Breast epithelium (tissue), 4 donors: ENCODE results near the gene CSE1L. TPM values are rescaled to one million over a fixed set of nuclear protein-coding genes. Genes with fewer than 3 reads are reported as not detected.

Source experiments
- DNase-seq, 2 donors: peaks; one replicate each; pipeline ENCODE4 v3.0.0-alpha.2; 2019; ENCODE audit warnings: low spot score in 2 of 2
- H3K27ac ChIP-seq, 2 donors: fragments of 200-600 bp; sonication (generic) in 1 of 2; one replicate each; pipeline ENCODE4 v1.5.1; 2016 to 2019; ENCODE audit warnings: mild to moderate bottlenecking in 1 of 2
- H3K27me3 ChIP-seq, 2 donors: fragments of 200-600 bp; sonication (generic) in 1 of 2; one replicate each; pipeline versions ENCODE4 v1.5.1 to v1.6.0; 2017 to 2019; ENCODE audit warnings: control low read depth in 1 of 2, mild to moderate bottlenecking in 1 of 2
- H3K36me3 ChIP-seq: fragments of 200-600 bp; one replicate; pipeline ENCODE4 v1.5.1; 2019
- H3K4me1 ChIP-seq, 2 donors: fragments of 200-600 bp; sonication (generic); one replicate each; pipeline ENCODE4 v1.5.1; 2016 to 2019; ENCODE audit warnings: control low read depth in 1 of 2
- H3K4me3 ChIP-seq, 3 donors: fragments of 200-600 bp; sonication (generic); 1 replicate in 2 of 3; 2 replicates in 1 of 3; pipeline ENCODE4 v1.5.1; 2016 to 2019; ENCODE audit warnings: mild to moderate bottlenecking in 3 of 3, moderate library complexity in 2 of 3
- H3K9me3 ChIP-seq, 2 donors: fragments of 200-600 bp; sonication (generic) in 1 of 2; one replicate each; pipeline ENCODE4 v1.5.1; 2016 to 2019; ENCODE audit warnings: control low read depth in 1 of 2
- POLR2A ChIP-seq: fragments of 450-650 bp; IDR thresholded peaks from one replicate; pipeline ENCODE4 v1.6.1; 2016; ENCODE audit warnings: antibody characterized with exemption, mild to moderate bottlenecking, moderate library complexity
- POLR2AphosphoS5 ChIP-seq, 3 donors: sonication (generic); formaldehyde crosslinking; IDR thresholded peaks; one replicate each; pipeline ENCODE4 v1.6.1; 2017; ENCODE audit warnings: antibody characterized with exemption in 3 of 3
- intact Hi-C: fragments of 100-400 bp; cut with DNase I; formaldehyde crosslinking; loops from one replicate; pipeline ENCODE4 v1.15.1; 2023; ENCODE audit warnings: low total_unique reads
- total RNA-seq, 3 donors: library from RNA; depleted of rRNA; stranded (reverse); fragments of >200 nt; gene quantifications; one replicate each; pipeline ENCODE4 v1.1.0, GENCODE V29; 2016
- TF ChIP-seq, protein P1 (sequence below), 3 donors: fragments of 450-650 bp; IDR thresholded peaks; one replicate each; pipeline ENCODE4 v1.5.1; 2016 to 2017; ENCODE audit warnings: antibody characterized with exemption in 3 of 3, mild to moderate bottlenecking in 3 of 3, moderate library complexity in 3 of 3

CSE1L gene
- total RNA-seq, 3 donors from 2014 or later = 33.3 to 61.6 (median 48.5) TPM

DNA sequence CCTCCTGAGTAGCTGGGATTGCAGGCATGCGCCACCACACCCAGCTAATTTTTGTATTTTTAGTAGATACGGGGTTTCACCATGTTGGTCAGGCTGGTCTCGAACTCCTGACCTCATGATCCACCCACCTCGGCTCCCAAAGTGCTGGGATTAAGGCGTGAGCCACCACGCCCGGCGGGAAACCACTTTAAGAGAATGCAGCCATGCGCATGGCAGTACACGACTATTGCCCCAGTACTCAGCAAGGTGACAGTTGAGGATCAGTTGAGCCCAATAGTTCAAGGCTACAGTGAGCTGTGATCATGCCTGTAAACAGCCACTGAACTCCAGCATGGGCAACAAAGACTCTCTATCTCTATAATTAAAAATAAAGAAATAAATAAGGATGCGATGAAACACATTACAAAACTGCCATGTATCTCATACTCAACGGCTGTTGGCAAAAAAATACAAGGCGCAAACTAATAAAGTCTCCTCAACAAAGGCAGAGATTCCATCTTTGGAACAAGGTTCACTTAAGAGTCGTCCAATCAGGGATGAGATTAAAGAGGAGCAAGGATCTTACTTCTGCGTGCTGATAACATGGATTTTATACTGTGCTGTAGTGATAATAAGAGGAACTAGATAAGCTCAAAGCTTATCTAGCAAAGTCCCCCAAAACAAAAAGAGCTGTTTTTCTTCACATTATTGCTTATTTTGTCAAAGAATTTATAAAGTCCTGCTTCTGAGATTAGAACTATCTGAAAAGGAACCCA, 90.9 kb downstream of the CSE1L start:
- Histone ChIP-seq H3K9me3 (no peaks in the 10 kb centered on the region), H3K27ac (no peak overlapping the region), H3K36me3 (no peaks in the 10 kb centered on the region), H3K4me1 (no peaks in the 10 kb centered on the region), H3K4me3 (no peak overlapping the region), H3K27me3 (no peaks in the 10 kb centered on the region)
- intact Hi-C loops = no loop called here
- no peak for DNase-seq
- TF ChIP-seq, protein P1, sequence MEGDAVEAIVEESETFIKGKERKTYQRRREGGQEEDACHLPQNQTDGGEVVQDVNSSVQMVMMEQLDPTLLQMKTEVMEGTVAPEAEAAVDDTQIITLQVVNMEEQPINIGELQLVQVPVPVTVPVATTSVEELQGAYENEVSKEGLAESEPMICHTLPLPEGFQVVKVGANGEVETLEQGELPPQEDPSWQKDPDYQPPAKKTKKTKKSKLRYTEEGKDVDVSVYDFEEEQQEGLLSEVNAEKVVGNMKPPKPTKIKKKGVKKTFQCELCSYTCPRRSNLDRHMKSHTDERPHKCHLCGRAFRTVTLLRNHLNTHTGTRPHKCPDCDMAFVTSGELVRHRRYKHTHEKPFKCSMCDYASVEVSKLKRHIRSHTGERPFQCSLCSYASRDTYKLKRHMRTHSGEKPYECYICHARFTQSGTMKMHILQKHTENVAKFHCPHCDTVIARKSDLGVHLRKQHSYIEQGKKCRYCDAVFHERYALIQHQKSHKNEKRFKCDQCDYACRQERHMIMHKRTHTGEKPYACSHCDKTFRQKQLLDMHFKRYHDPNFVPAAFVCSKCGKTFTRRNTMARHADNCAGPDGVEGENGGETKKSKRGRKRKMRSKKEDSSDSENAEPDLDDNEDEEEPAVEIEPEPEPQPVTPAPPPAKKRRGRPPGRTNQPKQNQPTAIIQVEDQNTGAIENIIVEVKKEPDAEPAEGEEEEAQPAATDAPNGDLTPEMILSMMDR (IDR thresholded peaks at IDR 0.05) = no peak
- no peak for TF ChIP-seq POLR2A
- TF ChIP-seq POLR2AphosphoS5 (IDR thresholded peaks at IDR 0.05) = no peak

DNA sequence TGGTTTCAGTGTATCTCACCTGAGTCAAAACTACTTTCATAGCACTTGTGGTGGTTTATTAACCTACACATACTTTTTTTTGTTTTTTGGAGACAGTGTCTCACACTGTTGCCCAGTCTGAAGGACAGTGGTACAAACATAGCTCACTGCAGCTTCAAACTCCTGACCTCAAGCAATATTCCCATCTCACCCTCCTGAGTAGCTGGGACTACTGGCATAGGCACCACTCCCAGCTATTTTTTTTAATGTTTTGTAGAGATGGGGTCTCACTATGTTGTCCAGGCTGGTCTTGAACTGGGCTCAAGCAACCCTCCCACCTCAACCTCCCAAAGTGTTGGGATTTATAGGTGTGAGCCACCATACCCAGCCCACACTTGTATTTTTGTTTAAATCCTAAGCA, 92.3 kb downstream of the CSE1L start:
- Histone ChIP-seq H3K36me3 (no peaks in the 10 kb centered on the region), H3K27me3 (no peaks in the 10 kb centered on the region), H3K9me3 (no peaks in the 10 kb centered on the region), H3K4me1 (no peaks in the 10 kb centered on the region), H3K4me3 (no peak overlapping the region), H3K27ac (no peak overlapping the region)
- DNase-seq = no peak
- intact Hi-C loops = no loop called here
- no peak for TF ChIP-seq POLR2A
- TF ChIP-seq, protein P1 (IDR thresholded peaks at IDR 0.05) = no peak
- TF ChIP-seq POLR2AphosphoS5 (IDR thresholded peaks at IDR 0.05) = no peak

DNA sequence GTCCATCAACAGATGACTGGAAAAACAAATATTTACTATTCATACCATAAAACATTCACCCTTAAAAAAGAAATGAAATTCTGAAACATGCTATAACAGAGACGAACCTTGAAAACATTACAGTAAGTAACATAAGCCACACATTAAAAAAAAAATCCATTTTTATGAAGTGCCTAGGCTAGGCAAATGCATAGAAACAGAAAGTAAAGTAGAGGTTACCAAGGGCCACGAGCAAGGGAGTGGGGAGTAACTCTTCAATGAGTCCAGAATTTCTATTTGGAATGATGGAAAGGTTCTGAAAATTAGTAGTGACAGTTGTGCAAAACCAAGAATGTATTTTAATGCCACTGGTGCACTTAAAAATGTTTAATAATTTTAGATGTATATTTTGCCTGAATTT, 94.3 kb downstream of the CSE1L start:
- intact Hi-C loops = no loop called here
- no peak overlapping the region for H3K27ac ChIP-seq
- H3K9me3 ChIP-seq = no peaks in the 10 kb centered on the region
- H3K36me3 ChIP-seq = no peaks in the 10 kb centered on the region
- TF ChIP-seq, protein P1 (IDR thresholded peaks at IDR 0.05) = no peak
- TF ChIP-seq POLR2A (no peak), POLR2AphosphoS5 (IDR thresholded peaks at IDR 0.05) (no peak)
- no peaks in the 10 kb centered on the region for H3K4me1 ChIP-seq
- no peak for DNase-seq
- H3K4me3 ChIP-seq = no peak overlapping the region
- no peaks in the 10 kb centered on the region for H3K27me3 ChIP-seq

DNA sequence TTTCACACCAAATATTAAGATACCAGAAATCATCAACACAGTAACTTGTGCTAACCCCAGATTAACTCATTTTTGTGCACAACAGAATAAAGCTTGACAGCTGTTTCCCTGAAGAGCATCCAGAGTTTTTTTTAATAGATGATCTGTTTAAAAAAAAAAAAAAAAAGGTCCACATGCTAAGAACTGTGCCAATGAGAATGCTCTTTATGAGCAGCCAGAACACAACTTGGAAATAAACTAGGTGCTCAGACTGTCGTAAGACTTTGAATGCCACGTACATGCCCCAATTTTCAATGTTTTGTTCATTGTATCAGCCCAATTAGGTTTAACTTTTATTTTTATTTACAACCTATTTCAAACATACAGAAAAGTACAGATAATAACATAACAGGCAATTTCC, 94.7 kb downstream of the CSE1L start:
- H3K36me3 ChIP-seq = no peaks in the 10 kb centered on the region
- H3K9me3 ChIP-seq = no peaks in the 10 kb centered on the region
- no peak for TF ChIP-seq POLR2AphosphoS5 (IDR thresholded peaks at IDR 0.05)
- no peak overlapping the region for H3K27ac ChIP-seq
- H3K4me1 ChIP-seq = no peaks in the 10 kb centered on the region
- intact Hi-C loops = no loop called here
- H3K4me3 ChIP-seq = no peak overlapping the region
- H3K27me3 ChIP-seq = no peaks in the 10 kb centered on the region
- DNase-seq = no peak

Other genes with a start within 250 kb of the CSE1L start
- gene PREX1, start 218.3 kb upstream of the CSE1L start, total RNA-seq = 10 to 100 TPM; 53.1 to 84.2 (median 65.1) TPM
- 10 to 100 TPM; 37.1 to 61.6 (median 42.3) TPM for gene ARFGEF2, start 124.6 kb upstream of the CSE1L start, total RNA-seq
- 10 to 100 TPM; 79.8 to 85.2 (median 79.9) TPM for gene STAU1, start 142.0 kb downstream of the CSE1L start, total RNA-seq
- gene DDX27, start 173.1 kb downstream of the CSE1L start, total RNA-seq = 10 to 100 TPM; 28.5 to 35.1 (median 34.8) TPM
- 10 to 100 TPM; 36.3 to 42.1 (median 36.7) TPM for gene ZNFX1, start 231.7 kb downstream of the CSE1L start, total RNA-seq